Activated T-cell treated with anti-CD3 and anti-CD28 coated beads for 4 hours (primary cell): ENCODE data around the gene NT5C3B.
A peak's percentile ranks its signal among the peaks of the same experiment; 100 is the strongest.
"Not testable (repeated sequence)": the region's sequence is repeated elsewhere in the genome, so short reads cannot be mapped to it uniquely, and the experiment has no call there.

Experiments
- DNase-seq: peaks from one replicate; pipeline ENCODE4 v3.0.0-alpha.2; 2020

Gene NT5C3B

DNA sequence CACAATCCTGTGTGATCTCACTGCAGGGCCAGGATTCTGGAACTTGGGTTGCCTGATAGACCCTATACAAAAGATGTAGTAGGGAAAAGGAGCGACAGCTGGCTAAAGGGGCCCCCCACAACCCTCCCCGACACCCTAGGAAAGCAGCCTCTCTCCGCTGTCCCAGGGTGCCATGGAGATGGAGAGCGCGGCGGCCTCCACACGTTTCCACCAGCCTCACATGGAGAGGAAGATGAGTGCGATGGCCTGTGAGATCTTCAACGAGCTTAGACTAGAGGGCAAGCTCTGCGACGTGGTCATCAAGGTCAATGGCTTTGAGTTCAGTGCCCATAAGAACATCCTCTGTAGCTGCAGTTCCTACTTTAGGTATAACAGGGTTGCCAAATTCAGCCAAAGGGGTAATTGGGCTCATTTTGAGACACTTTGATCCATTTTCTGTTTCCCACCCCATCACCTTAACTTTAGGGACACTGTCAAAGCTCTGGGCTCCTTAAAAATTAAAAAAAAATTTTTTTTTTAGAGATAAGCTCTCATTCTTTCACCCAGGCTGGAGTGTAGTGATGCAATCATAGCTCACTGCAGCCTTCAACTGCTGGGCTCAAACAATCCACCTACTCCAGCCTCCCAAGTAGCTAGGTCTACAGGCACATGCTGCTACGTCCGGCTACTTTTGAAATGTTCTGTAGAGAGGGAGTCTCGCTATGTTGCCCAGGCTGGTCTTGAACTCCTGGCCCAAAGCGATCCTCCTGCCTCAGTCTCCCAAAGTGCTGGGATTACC is 1.9 kb upstream of the NT5C3B start, which contains the start of gene KLHL10:
Gene KLHL10, plus strand, starts transcription at position 65 of the 778 bp plus-strand sequence. Its CDS starts 108 bp downstream, at position 173.
- DNase-seq = no peak

DNA sequence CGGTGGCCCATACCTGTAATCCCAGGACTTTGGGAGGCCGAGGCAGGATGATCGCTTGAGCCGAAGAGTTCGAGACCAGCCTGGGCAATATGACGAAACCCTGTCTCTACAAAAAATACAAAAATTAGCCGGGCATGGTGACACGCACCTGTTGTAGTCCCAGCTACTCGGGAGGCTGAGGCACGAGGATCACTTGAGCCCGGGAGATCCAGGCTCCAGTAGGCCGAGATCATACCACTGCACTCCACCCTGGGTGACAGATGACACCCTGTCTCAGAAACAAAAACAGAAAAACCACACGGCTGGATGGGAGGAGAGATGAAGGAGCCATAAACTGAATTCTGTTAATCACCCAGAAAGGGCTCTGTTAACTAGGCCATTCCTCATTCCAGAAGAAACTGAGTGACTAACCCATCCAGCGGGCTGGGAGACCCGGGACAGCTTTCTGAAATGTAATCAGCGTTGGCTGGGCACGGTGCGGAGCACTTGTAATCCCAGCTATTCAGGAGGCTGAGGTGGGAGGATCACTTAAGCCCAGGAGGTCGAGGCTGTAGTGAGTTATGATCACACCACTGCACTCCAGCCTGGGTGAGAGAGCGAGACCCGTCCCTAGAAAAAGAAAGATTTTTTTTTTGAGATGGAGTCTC is 641 bp upstream of the NT5C3B start:
- no peak for DNase-seq

DNA sequence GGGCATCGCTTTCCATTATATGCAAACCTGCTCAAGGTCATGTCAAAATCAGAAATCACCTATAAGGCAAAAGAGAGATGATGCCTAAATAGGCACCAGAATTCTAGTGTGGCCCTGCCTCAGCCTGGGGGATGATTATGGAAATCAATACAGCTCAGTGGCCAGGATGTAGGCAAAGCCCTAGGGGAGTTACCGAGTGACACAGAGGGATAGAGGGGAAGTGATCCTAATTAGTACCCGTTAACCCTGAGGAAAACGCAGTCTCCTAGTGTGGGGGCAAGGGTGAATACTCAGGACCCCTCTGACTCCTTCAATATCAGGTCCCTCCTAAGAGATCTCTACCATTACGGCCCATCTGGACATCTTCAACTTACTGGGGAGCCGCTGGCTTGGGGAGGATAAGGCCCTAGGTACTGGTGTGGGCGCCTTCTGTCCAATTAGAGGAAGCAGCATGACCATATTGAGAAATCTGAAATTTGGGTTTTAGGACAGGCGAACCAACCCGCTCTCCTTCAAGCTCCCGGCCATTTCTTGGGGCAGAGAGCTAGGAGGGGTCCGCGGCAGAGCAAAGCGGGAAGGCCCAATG is 725 bp downstream of the NT5C3B start:
- DNase-seq = no peak

DNA sequence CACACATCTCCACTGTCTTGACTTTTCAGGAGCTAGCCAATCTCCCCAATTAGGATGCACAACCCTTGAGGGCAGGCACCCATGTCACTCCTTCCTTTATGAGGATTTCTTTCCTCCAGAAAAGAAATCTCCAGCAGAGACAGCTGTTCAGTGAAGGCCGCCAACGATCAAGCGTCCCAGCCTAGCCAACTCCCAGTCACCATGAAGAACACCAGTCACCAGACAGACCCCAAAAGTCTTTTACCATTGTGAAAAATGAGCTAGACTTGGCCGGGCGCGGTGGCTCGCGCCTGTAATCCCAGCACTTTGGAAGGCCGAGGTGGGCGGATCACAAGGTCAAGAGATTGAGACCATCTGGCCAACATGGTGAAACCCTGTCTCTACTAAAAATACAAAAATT is 6.1 kb downstream of the NT5C3B start:
- not testable (repeated sequence) for DNase-seq

DNA sequence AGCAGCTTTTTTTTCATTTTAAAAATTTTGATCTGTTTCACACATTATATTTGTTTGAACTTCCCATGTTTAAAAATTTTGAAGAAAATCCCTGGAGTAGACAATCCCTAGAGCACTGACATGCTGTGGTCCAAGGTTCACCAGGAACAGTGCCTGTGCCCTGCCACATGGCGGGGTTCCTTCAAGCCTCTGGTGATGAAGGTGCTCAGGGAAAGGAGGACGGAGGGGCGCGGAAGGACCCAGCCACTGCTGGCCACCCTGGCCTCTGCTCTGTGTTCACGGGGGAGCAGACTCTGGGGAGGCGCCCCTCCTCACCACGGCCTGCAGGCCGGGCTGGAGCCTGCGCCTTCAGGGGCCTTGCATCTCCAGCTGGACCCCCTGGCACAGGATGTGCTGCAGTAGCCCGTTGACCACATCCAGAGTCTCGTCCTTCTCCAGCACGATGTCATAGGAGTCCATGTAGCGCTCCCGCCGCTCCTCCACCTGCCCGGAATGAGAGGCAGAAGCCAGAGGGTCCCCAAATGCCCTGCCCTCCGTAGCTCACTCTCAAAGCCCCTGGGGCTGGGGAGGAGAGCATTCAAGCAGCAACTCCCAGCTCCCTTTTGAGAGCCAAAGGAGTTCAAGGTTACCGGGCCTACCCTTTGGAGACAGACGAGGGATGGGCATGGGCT is 10.7 kb downstream of the NT5C3B start:
- no peak for DNase-seq

DNA sequence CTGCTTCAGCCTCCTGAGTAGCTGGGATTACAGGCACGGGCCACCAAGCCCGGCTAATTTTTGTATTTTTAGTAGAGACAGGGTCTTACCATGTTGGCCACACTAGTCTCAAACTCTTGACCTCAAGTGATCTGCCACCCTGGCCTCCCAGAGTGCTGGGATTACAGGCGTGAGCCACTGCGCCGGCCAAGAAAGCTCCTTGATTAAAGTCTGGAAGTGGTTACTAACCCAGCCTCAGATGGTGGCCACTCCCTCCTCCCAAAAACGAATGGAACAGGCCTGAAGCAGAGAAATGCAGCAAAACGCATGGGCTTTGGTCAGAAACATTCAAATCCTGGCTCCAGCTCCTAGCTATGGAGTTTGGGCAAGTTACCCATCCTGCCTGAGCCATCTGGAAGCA is 11.9 kb downstream of the NT5C3B start:
- no peak for DNase-seq

DNA sequence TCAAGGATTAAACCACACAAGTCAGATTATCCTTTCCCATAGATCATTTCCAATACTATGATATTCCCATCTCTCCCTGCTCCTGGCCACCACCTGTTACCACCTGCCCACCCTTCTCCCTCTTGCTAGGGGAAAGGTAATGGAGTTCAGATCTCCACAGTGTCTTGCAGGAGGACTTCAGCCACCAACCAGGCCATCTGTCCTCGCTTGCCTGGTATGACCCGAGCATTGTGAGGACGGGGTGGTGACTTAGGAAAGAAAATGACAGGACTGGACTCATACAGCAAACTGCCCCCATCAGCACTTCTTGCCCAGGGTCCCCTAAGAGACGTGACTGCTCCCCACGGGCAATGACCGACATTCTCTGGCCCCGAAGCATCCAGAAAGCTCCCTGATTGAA is 12.5 kb downstream of the NT5C3B start:
- DNase-seq = no peak

DNA sequence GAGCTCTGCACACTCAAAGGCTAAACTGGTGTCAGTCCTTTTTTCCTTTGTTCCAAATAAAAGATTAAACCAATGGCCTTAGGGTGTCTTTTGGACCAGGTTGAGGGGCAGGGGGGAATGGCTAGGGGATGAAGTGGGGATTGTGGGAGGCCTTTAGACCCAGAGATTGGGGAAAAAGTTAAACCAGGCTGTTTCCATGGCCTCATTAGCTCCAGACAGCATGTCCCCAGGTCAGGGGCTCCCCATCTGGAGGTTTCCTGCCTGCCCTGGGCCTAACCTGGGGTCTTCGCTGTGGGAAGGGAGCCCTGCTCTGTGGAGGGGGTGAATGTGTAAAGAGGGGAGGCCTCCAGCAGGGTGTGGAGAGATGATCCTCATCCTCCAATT is 12.9 kb downstream of the NT5C3B start:
- DNase-seq = no peak

DNA sequence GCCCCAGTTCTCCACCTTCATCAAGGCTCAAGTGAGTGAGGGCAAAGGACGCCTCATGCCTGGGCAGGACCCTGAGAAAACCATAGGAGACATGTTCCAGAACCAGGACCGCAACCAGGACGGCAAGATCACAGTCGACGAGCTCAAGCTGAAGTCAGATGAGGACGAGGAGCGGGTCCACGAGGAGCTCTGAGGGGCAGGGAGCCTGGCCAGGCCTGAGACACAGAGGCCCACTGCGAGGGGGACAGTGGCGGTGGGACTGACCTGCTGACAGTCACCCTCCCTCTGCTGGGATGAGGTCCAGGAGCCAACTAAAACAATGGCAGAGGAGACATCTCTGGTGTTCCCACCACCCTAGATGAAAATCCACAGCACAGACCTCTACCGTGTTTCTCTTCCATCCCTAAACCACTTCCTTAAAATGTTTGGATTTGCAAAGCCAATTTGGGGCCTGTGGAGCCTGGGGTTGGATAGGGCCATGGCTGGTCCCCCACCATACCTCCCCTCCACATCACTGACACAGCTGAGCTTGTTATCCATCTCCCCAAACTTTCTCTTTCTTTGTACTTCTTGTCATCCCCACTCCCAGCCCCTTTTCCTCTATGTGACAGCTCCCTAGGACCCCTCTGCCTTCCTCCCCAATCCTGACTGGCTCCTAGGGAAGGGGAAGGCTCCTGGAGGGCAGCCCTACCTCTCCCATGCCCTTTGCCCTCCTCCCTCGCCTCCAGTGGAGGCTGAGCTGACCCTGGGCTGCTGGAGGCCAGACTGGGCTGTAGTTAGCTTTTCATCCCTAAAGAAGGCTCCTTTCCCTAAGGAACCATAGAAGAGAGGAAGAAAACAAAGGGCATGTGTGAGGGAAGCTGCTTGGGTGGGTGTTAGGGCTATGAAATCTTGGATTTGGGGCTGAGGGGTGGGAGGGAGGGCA is 13.6 kb downstream of the NT5C3B start:
- DNase-seq = no peak

DNA sequence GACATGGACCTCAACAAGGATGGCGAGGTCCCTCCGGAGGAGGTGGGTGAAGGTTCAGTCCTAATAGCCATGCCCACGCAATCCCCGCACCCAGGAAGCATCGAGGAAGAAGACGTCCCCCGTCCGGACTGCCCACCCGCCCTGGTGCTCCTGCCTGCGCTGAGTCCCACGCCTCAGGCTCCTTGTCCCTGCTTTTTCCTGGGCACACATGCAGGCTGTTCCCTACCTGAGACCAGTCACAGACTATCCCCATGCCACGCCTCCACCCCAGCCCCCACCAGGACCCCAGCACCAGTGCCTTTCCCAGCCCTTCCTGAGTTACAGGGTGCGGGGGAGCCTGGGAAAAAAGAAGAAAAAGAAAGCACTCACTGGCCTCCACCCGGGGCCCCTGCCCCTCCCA is 14.3 kb downstream of the NT5C3B start:
- no peak for DNase-seq

DNA sequence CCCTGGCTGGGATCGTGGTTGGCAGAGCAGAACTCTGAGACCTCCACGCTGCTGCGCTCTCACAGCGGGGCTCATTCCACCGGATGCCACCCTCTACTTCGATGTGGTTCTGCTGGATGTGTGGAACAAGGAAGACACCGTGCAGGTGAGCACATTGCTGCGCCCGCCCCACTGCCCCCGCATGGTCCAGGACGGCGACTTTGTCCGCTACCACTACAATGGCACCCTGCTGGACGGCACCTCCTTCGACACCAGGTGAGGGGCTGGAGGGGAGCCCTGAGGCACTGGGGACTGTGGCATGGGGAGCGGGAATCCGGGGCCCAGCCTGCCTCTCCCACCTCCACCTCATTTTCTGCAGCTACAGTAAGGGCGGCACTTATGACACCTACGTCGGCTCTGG is 18.0 kb downstream of the NT5C3B start:
- DNase-seq = no peak

DNA sequence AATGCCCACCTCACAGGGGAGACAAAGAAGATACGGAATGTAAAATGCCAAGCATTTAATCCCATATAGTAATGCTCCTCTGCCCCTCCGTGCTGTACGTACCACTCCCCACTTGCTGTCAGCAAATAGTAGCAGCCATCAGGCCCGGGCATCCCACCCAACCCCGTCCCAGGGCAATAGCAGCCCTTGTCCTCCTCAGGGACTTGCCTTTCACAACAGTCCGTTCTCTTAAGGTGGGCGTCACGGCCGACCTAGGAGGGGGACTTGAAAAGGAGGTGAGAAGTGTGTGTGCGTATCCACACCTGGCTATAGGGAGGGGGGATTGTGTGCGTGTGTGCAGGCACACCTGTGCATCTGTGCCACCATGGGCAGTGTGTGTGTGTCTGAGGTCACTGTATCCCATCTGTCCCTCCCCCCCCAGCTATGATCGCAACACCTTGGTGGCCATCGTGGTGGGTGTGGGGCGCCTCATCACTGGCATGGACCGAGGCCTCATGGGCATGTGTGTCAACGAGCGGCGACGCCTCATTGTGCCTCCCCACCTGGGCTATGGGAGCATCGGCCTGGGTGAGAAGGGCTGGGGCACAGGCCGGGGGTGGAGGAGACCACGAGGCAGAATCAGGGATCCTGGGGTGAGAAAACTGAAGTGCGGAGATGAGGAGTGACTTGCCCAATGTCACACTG is 19.3 kb downstream of the NT5C3B start:
- DNase-seq = no peak

DNA sequence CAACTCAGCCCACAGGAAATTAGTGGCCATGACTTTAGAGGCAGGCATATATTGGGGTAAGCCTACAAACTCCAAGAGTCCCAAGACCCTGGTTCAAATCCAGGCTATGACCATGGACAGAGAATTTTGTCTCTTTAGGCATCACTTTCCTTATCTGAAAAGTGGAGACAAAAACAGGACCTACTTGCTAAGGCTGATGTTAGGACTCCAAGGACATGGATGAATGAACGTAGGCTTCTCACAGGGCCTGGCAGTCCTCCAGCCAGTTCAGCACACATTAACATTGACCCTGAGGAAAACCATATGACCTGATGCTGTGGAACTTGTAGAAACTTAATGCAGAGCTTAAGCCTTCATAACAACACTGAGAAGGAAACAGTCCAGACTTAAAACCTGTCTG is 21.8 kb downstream of the NT5C3B start:
- DNase-seq = no peak

DNA sequence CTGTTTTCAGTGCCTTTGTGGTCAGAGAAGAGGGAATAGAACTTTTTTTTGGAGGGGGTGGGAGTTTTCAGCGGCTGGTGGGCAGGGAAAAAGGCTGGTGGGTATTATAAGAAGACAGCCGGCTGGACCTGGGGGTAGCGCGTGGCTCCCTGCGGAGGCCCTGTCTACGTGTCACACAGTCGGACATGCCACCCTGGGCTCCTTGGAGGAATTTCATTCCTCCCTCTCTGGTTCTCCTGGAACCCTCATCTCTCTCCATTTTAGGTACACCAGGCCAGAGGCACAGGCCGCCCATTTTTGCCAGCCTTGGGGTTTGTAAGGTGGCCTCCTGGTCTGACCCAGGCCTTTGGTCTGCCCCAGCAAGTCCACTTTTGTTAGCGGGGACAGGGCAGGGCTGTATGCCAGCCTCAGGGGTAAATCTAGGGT is 22.3 kb downstream of the NT5C3B start:
- no peak for DNase-seq

DNA sequence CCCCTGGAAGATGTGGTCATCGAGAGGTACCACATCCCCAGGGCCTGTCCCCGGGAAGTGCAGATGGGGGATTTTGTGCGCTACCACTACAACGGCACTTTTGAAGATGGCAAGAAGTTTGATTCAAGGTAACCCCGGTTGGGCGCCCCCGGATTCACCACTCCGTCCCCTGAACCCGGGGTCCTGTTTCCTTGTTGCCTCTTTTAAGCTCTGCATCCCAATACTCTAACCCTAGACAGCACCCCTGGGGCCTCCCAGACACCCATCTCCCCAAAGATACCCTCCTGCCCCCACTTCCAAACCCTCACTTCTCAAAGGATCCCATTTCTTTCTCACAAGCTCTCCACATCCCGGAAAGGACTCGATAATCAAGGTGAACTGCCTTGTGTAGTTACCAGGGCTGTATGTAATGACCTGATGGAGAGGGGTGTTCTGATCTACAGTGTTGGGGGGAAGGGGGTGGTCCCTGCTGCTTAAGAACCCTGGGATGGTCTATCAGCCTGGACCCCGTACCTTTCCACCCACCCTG is 22.8 kb downstream of the NT5C3B start:
- DNase-seq = no peak

DNA sequence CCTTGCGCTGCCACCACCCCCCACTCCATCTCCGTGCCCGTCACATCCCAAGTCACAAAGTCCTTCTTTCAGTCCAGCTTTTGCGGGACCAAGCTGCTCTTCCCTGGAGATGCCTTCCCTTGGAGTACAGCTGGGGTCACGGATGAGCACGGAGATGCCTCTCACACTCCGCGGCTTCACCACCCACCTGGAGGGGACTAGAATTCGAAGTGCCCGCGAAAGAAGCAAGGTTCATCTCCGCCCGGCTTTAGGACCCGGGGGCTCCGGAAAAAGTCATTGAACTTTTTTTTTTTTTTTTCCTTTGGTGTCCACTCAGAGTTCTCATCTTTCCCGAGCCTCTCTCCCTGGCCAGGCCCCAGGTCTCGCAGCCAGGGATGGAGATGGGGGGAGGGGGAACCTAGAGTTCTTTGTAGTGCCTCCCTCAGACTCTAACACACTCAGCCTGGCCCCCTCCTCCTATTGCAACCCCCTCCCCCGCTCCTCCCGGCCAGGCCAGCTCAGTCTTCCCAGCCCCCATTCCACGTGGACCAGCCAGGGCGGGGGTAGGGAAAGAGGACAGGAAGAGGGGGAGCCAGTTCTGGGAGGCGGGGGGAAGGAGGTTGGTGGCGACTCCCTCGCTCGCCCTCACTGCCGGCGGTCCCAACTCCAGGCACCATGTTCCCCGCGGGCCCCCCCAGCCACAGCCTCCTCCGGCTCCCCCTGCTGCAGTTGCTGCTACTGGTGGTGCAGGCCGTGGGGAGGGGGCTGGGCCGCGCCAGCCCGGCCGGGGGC is 23.5 kb downstream of the NT5C3B start, which contains the start of gene FKBP10:
Gene FKBP10, plus strand, starts transcription at position 624 of the 771 bp plus-strand sequence. Its CDS starts 31 bp downstream, at position 655.
- no peak for DNase-seq

DNA sequence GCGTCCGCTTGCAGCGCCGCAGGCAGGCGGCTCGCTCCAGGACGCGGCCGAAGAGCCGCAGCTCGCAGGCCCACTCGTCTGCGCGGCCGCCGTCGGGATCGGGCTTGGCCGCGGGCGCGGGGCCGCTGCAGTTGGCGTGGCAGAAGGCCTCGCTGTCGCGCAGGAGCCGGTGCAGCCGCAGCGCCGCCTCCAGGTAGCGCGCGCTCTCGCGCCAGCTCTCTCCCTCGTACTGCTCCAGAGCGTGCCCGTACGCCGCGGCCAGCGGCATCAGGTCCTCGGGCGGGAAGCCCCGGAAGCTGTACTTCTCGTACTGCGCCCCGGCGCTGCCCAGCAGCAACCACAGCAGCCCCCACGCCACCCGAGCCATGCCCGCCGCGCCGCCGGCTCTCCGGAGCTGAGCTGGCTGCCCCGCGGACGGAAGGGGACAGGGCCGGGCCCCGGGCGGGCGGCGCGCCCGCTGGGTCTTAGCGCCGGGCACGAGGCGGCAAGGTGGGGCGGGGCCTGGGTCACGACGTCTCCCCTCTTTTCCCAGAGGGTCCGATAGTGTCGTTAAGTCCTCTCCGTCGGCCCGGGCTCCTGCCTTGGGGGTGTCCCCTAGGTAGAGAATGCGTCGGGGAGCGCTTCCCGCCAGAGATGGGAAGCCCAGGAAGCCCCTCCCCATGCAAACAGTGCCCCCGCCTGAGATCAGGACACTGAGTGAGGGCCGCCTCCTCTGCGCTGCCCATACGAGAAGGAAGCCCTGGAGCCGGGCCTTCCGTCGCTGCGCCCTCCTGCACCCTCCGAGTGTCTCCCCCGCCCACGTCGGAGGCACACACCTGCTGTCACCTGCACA is 24.3 kb downstream of the NT5C3B start, which contains the start of gene P3H4:
Gene P3H4, minus strand, starts transcription at position 401 of the 832 bp plus-strand sequence. Its CDS starts 34 bp downstream, at position 367.
- DNase-seq = peak; percentile 46

DNA sequence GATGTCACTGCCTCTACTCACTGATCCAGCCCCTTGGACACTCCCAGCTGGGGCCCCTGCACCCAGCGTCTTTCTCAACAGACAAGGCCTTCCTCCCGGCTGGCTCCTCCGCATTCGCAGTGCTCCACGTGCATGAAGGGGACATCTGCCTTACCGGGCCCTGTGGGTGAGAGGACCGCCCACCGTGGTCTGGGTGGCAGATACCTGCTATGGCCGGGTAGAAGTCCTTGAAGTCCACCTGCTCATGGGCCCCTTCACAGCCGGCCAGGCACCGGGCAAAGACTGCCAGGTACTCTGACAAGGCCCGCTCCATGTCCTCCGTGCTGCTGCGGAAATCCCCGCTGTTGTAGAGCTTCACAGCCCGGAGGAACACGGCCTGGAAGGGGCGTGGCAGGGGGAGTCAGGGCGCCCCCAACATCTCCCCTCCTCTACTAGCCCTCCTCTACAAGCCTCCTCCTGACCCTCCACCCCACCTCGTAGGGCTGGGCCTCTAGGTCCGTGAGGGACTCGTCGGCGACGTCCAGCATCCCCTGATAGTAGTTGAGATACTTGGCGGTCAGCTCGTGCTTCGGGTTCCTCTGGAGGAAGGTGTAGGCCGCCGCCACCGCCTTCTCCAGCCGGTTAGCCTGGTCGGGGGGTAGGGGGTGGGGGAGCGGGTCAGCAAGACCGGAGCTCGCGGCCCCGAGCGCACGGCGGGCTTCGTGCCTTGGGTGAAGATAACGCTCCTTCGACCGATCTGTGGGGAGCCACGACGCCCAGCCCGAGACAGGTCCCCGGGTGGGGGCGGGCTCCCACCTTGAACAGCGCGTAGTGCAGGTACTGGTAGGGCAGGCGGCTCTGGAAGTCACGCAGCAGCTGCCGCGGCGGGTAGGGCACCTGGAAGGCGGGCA is 25.1 kb downstream of the NT5C3B start:
- DNase-seq = peak; percentile 11
